MM.1S (cell line): ENCODE results near the gene RANBP9.

Experiments used
- EZH2 ChIP-seq: fragments of 300-600 bp; sonication (generic); optimal IDR thresholded peaks from 2 replicates; pipeline ENCODE3; 2017; ENCODE audit warnings: low read depth, mild to moderate bottlenecking, antibody characterized with exemption, low read length, mixed read lengths
- EZH2phosphoT487 ChIP-seq: fragments of 300-600 bp; sonication (generic); IDR thresholded peaks from 2 replicates; pipeline ENCODE4 v1.6.1; 2018; ENCODE audit warnings: antibody characterized with exemption, low read length
- TF ChIP-seq, protein P1 (sequence below): fragments of 300-600 bp; sonication (generic); IDR thresholded peaks from 2 replicates; pipeline ENCODE4 v1.5.1; 2016; ENCODE audit warnings: antibody characterized with exemption, low read length, mixed read lengths

DNA sequence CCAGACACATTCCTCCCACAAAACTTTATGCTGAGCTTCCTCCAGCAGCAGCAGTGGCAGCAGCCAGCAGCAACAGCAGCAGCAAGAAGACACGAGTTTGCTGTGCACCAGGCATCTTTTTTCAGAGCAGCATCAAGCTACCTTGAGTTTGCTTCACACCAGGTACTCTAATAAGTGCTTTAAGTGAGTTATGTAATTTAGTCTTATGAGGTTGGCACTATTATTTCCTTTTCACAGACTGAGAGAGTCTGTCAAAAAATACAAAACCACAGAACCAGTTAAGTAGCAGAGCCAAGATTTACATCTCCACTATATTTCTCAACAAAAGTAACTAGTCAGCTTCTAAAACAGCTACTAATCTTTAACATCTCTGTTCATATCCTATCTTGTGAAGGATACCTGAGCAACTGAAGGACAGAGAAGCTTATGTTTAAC lies 23.7 kb downstream of the RANBP9 start:
- TF ChIP-seq EZH2phosphoT487 (no peak), EZH2 (no peak)
- TF ChIP-seq, protein P1, sequence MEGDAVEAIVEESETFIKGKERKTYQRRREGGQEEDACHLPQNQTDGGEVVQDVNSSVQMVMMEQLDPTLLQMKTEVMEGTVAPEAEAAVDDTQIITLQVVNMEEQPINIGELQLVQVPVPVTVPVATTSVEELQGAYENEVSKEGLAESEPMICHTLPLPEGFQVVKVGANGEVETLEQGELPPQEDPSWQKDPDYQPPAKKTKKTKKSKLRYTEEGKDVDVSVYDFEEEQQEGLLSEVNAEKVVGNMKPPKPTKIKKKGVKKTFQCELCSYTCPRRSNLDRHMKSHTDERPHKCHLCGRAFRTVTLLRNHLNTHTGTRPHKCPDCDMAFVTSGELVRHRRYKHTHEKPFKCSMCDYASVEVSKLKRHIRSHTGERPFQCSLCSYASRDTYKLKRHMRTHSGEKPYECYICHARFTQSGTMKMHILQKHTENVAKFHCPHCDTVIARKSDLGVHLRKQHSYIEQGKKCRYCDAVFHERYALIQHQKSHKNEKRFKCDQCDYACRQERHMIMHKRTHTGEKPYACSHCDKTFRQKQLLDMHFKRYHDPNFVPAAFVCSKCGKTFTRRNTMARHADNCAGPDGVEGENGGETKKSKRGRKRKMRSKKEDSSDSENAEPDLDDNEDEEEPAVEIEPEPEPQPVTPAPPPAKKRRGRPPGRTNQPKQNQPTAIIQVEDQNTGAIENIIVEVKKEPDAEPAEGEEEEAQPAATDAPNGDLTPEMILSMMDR: no peak
